NCI-H2081 treated with DMSO at 0.1 percent for 48 hours (cell line): ENCODE results near the gene SLC22A2.

ENCODE experiments used
- DNase-seq: peaks from one replicate; lab custom pipeline; 2025; lab: John Stamatoyannopoulos, UW

The SLC22A2 gene

DNA sequence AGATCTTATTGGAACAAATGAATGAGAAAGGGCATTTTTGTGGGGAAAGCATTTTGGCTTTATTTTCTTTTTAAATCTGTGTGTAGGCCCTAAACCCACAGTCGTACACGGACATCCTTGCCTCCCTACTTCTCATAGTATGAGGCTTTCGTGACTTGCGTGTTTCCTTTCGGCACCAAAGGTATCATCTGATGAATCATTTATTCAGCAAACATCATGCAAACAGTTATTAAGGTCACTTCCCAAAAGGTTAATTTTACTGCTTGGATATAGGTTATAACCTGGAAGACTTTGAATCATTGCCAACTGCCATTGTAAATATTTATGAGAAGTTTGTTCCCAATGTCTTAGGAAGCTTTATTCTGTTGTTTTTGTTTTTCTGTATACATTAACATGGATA, 15.1 kb upstream of the SLC22A2 start:
- no peak for DNase-seq

DNA sequence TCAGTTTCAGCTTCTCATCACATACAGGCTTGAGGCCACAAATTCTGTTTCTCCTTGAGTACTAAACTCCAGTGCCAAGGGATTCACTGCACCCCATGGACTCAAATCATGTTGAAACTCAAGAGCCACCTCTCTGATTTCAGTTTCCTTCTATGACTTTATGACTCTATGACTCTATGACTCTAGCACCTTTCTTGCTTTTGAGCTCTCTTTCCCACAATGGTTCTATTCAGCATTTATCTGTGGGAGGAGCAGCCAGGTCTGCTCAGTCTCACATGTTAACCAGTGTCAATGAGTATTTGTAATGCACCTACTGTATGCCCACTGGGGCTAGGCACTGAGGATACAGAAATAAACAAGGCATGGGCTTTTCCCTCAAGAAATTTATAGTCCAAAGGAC, 14.6 kb upstream of the SLC22A2 start:
- no peak for DNase-seq

DNA sequence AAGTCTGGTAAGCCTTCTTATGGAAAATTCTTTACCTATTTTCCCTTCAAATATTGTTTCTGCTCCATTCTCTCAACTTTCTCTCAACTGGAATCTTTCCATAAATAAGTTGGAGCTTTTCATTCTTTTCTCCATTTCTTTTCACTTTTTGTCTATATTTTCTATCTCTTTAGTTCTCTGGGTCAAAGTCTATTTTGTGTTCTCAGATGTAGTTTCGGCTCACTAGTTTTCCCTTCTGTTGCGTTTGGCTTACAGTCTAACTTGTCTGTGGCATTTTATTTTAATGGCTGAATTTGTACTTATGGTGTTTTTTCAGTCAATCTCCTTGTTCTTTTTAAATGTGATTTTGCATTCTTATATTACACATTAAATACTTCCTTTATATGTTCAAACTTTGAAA, 14.1 kb upstream of the SLC22A2 start:
- DNase-seq, result no peak

DNA sequence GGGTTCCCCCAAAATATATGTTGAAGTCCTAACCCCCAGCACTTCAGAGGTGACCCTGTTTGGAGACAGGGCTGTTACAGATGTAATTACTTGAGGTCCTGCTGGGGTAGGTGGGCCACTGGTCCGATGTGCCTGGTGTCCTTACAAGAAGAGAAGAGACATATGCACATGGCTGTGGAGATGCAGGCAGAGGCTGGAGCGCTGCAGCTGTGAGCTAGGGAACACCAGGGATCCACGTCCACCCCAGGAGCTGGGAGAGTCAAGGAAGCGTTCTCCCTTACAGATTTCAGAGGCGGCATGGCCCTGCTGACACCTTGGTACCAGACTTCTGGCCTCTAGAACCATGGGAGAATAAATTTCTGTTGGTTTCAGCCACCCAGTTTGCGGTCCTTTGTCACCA, 11.7 kb upstream of the SLC22A2 start:
- DNase-seq, result no peak

DNA sequence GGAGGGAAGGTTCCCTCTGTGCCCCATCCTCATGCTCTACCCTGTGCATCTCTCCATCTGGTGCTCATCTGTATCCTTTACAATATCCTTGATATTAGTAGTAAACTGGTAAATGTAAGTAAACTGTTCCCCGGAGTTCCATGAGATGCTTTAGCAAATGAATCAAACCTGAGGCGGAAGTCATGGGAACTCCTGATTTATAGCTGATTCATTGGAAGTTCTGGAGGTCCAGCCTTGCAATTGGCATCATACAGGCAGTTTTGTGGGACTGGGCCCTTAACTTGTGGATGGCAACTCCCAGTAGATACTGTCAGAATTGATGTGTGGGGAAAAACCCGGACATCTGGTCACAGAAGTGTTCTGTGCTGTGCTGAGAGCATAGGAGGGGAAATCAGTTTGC, 11.2 kb upstream of the SLC22A2 start:
- no peak for DNase-seq

DNA sequence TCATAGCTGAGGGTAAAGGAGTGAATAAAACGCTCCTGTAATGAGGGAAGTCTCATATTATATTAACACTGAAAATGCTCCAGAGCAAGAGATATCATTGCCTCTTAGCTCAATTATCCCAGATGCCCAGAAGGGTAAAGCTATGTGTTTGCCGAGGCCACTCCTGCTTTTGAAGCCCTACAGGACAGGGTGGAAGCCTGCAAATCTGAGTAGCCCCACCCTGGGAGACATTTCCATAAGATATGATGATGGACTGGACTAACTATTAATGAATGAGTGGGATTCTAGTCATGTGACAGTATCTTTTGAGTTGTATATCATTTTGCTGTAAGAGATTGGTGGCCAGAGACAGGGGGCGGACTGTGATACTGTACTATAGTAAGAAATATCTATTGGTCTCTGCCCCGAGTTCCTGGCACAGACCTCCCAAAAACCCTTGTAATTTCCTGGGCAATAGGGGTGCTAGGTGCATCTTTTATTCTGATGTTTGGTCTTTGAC, 10.5 kb upstream of the SLC22A2 start:
- no peak for DNase-seq

DNA sequence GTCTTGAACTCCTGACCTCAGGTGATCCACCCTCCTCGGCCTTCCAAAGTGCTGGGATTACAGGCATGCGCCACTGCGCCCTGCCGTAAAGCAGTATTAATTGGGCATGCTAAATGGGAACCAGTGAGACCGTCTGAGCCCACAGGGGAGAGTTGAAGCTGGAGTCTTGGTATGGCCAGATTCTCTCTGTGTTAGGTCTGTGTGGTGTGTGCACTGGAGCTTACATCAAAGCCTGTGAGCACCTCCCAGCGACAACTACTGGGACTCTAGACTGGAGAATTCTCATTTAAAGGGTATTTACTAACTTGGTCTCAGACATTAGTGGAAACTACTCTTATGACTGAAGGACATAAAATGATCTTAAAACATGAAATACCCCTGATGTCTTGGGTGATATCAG, 8.5 kb upstream of the SLC22A2 start:
- DNase-seq, result no peak

DNA sequence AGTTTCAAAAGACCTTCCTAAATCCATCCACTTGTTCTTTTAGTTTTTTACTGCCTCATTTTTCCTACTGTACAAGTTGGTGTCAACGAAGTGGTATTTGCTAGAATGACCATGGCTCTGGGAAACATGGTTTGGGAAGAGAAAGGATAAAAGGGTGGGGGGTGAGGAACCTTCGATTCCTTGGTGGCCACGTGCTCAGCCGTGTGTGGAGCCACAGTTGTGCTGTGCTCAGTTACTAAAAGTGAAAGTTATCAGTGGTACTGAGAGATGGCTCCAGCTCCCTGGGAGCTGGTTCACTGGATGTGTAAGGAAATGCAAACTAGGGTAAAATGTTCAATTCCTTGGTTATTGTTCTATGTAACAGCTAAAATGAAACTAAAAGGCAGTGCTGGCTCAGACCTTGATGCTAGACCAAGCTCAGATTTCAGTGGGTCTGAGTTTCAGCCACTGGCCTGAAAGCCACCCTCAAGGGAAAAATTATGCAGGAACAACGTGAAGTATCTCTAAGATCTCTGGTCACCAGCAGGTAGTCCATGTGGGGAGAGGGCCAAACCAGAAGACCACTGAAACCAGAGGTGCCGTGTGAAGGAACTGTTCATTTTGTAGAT, 7.4 kb upstream of the SLC22A2 start:
- no peak for DNase-seq

DNA sequence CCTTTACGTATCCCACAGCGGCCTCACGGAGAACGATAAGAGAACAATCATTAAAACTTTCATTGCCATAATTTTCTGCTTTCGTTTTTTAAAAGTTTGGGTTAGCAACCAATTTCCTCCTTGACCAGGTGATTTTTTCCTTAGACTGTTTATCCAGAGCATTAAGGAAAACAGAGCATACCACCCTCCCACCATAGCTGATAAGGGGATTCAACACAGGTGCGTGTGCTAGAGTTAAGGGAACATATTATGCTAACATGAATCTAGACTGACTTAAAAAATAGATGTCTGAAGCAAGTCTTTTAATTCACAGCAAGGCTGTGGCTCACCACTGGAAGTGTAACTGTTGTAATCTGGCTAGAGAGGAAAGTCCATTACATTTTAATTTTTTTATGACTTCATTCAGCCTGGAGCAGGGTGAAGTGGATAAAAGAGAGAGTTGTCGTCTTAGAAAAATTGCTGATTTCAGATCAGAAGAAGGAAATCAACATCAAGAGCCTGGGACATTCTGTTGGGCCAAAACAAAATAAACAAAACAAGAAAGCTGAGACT, 5.5 kb upstream of the SLC22A2 start:
- no peak for DNase-seq

DNA sequence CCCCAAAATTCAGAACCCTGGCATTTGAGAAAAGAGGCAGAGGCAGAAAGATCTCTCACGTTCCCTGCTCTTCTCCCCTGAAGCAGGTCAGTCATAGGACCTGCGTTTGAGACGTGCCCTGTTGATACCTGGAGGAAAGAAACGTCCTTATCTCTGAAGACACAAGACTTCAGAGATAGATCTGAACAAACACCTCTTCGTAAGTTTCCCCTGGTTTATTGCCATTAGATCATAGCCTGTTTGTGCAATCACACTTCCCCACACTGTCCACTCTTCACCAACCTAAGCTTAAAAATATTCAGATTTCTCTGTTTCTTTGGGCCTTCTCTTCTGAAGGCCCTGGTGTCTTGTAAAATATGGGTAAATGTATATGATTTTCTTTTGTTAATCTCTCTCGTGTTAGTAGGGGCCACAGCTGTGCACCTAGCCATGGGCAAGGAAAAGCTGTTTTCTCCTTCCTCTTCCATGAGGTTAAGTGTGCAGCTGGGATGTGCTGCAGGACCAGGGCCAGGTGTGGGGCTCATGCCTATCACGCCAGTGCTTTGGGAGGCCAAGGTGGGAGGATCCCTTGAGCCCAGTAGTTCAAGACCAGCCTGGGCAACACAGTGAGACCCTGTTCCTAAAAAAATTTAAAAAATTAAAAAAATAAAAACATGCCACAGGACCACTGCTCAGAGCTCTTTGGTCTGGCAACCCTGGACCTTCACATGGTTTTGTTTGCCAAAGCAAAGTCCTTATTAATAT, 4.7 kb upstream of the SLC22A2 start:
- no peak for DNase-seq

DNA sequence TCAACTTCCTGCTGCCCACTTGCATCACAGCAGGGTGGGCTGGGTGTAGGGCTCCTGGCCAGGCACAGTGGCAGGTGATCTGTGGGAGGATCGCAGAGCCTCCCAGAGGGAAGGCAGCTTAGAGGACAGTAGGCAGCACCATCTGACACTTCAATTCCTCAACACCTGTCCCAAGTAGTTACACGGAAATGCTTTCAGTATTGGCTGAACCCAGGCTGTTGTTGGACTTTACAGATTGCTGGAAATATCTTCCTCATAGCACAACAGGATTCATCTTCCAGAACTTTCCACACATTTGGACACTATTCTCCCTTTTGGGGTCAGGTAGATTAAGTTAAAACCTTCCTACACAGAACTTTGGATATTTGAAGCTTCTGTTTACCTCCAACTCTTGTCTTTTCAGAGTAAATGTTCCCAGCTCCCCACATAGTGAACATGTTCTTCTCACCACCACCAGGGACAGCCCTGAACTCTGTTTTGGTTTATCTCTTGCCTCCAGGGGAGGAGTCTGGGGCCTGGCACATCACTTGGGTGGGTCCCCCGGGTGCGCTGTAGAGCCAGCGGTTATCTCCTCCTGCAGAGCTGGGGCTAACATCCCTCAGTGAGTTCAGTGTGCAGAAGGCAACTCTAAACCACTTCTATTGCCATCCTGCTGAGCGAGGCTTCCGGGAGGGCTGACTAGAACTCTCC, 3.5 kb upstream of the SLC22A2 start:
- DNase-seq, result no peak

DNA sequence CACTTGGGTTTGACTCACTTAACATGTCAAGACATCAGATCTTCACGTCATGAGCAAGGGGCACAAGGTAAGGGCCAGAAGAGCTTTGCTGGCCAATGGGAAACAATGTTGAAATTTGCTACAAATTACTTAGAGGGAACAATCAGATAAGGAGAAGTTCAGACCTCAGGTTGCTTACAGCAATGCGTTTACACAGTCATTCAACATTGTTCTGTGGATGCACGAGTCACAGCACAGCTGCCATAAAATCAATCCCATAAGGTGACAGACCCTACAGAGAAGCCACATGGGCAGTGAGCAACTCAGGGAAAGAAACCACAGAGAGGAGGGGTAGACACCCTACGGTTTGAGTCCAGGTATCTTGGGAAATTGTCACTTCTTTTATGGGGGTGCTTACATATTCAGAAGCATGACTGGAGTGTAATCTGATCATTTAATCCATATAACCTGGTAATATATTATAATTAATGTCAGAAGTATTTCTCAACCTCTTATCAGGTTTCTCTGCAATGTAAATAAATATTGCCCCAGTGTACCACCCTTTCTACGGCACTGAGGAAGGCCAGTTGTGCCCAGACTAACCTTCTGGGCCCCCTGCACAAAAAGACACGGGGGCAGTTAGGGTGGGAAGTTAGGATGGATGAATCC, 2.3 kb upstream of the SLC22A2 start:
- no peak for DNase-seq

DNA sequence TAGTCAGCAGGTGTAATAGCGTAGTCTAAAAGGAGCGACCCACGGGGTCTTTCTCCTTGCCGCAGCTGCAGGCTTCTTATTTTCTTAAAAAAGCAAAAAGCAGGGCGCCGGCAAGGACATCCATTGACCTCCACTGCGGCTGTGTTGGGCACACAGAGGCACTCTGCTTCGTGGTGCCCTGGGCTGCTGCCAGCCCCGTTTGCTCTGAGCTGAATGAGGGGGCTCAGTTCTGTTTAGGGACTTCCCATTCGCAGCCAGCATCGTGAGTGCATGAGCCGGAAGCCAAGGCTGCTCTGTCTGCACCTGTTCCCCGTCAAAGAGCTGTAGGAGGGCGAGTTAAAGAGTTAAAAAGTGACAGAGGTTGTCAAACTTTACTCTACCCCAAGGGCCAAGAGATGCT, 1.7 kb upstream of the SLC22A2 start:
- DNase-seq, result no peak

DNA sequence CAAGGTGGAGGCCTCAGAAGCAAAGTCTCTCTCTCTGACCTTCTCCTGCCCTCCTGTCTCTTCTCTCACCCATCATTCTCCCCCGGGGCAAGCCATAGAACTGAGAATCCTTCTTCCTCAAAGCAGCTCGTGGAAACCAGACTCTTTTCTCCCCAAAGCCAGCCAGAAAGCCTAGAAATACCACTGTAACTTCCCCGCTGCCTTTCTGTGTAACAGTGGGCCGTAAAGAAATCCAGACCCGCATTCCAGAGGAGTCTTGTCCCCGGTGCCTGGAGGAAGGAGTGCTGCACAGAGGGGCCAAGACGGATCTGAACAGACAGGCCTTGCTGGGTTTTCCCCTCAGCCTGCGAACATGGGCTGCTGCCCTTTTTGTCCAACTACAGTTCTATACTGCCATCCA, 977 bp upstream of the SLC22A2 start:
- no peak for DNase-seq

DNA sequence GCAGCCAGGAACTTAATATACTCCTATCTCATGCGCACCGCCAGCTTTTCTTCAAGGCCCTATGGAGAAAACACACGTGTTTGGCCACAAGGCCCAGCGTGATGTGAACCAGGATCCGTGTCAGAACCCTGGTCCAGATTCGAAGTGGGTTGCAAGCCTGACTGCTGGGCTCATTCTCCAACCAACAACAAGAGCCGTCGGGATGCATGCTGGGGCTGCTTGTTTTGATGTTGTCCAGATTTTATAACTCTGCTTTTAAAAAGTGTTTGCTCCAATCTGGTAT, 463 bp upstream of the SLC22A2 start:
- DNase-seq, result no peak

DNA sequence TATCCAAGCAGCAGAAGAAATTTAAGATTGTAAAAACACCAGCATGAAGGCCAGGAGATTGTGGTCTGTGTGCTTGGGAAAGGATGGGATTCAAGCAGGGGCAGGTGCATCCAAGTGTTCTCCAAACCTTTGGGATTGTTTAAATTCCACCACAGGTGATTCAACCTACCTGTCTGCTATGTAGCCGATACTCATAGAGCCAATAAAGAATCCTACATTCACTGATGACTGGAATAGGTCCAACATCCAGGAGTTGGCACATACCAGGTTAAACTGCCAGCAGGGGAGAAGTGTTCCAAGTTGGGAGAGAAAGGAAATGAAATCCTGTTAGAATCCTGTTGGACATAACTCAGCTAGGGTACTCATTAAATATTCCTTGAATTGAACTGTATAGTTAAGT, 2.2 kb downstream of the SLC22A2 start:
- DNase-seq, result no peak

DNA sequence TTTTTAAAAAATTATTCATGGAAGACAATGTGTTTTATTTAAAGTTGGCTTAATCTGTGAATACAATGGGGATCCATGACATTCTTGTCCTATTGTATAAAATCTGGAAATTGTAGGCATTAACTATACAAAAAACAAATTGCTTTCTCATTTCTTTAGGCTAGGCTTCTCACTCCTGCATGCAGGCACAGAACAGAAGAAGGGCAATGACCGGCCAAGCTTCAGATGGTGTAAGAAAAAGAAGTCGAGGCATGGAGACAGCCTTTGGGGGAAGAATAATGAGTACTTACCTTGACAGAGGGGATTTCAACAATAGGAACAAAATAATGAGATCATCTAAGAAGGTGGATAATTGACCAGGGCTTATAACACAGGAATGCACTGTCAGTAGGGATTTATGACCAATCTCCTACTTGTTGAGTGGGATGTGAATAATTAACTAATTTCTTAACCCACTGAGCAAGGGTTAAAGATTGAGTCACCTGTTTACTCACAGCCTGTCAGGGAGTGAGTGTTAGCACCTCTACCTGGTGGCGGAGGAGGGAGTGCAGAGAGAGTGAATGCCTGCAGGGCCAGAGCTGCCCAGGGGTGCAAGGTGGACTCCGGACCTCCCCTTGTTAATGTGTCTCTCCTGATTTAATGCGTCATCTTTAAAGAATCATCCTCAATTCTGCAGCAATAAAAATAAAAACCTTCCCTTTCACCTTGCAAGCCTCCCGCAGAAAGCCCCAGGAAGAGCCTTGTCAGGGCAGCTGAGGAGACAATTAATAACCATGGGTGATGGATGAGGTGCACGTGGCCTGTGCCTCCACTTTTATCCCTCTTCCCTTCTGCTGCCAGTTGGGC, 3.9 kb downstream of the SLC22A2 start:
- DNase-seq, result no peak

DNA sequence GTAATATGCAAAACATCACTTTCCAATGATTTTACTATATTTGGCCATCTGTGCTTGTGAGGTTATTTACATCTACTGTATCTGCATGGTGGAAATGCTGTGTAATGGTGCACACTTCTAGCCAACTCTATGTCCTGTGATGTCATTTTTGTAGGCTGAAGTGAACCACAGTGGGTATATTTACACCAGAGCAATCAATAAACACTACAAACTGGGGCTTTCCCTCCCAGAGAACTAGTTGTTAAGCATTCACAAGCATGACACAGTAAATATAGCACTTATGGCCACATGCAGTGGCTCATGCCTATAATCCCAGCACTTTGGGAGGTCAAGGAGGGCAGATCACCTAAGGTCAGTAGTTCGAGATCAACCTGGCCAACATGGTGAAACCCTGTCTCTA, 4.9 kb downstream of the SLC22A2 start:
- no peak for DNase-seq

DNA sequence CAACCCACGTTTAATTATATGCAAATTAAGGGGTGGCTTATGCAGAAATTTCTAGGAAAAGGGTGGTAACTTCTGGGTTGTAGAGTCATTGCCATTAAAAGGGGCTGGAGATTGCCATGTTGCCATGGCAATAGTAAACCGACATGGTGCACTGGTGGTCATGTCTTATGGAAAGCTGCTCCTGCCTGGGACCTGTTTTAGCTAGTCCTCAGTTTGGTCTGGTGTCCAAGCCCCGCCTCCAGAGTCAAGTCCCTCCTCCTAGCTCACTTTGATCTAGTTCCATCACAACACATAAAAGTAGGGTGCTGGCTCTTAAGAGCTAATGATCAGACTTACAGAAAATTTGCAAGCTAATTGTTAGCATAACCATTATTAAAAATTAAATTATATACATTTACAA, 5.3 kb downstream of the SLC22A2 start:
- no peak for DNase-seq

DNA sequence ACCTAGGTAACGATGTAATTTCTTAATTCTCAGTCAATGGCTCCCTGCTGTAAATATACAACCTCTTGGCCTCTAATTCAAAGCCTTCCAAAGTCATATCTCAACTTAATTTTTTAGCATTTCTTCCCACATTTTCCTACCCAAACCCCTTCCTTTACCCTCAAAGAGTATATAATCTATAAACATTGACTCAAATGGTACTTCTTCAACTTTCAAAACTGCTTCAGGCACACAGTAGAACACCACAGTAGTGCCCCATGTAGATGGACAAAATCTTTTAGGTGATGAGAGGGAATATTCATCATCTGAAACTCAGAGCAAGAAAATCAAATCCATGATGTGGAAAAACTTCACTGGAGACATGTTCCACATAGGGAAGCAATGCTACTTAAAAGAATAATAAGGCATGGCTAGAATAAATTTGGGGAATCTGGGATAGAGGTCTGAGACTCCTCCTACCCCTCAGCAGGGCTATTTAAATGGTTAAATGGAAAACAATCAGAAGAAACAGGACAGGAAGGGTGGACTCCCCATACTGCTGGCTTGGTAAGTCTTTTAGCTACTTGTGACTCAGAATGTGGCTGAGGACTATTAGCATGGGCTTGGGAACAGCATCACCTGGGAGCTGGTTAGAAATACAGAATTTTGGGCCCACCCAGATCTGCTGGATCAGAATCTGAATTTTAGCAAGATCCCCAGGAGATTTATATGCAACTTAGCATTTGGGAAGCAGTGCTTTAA, 6.4 kb downstream of the SLC22A2 start:
- no peak for DNase-seq

DNA sequence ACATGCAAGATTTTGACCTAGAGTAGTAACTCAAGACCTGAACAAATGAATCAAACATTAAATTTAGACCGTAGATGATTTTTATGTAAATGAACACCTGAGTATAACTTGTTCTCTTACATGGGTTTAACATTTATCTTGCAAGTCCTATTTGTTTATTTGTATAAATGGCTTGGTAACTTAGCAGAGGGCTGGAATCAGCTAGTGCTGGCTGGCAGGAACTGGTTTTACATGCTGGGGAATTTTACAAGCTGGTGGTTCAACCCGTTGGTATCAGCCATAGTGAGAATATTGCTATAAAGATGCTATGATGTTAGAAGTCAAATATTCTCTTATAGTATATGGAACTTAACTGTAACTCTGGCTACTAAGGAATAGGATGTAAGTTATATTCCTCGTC, 8.9 kb downstream of the SLC22A2 start:
- DNase-seq, result no peak
